Measurements from ENCODE around the gene AP3M1.

GRCh38 chr10:74077416-74077815 is 73.2 kb downstream of the AP3M1 start:
- TF ChIP-seq CTCF (IDR thresholded peaks at IDR 0.05): no peak
- no peak for TF ChIP-seq POLR2A (IDR thresholded peaks at IDR 0.05; ENCODE audit: low read depth)
- TF ChIP-seq EP300 (IDR thresholded peaks at IDR 0.05): no peak
- TF ChIP-seq POLR2AphosphoS5 (IDR thresholded peaks at IDR 0.05): no peak
